Gastrocnemius medialis (tissue), 4 donors: ENCODE data around the gene EDN3.

Source experiments
- CTCF ChIP-seq, 5 experiments: fragments of 450-650 bp in 3 of 5; fragments of 200-600 bp in 2 of 5; sonication (generic) in 2 of 5; IDR thresholded peaks in 4 of 5; conservative IDR thresholded peaks in 1 of 5; 1 replicate in 4 of 5; 2 replicates in 1 of 5; pipeline ENCODE4 v1.5.1; 2016 to 2019; ENCODE audit warnings: antibody characterized with exemption in 5 of 5, mild to moderate bottlenecking in 3 of 5, moderate library complexity in 3 of 5
- POLR2A ChIP-seq, 2 donors: fragments of 450-650 bp; IDR thresholded peaks; one replicate each; pipeline ENCODE4 v1.6.1; 2017; ENCODE audit warnings: antibody characterized with exemption in 2 of 2, mild to moderate bottlenecking in 2 of 2, moderate library complexity in 2 of 2

GRCh38 chr20:59342023-59342957 is 41.9 kb downstream of the EDN3 start:
- TF ChIP-seq CTCF (IDR thresholded peaks at IDR 0.05 in 4 of 5, conservative IDR thresholded peaks at IDR 0.05 in 1 of 5): no peak
- TF ChIP-seq POLR2A (IDR thresholded peaks at IDR 0.05): no peak
